ENCODE measurements around the gene PDIA6.
"Not testable (repeated sequence)": the region's sequence is repeated elsewhere in the genome, so short reads cannot be mapped to it uniquely, and the experiment has no call there.

PDIA6 gene

GRCh38 chr2:10813163-10814138 lies 866 bp upstream of the PDIA6 start:
- not testable (repeated sequence) for H2BK15ac ChIP-seq (ENCODE audit: low read depth, poor library complexity, severe bottlenecking); H2BK120ac ChIP-seq (ENCODE audit: low read depth, low read length); H3K27ac ChIP-seq (ENCODE audit: low read length, poor library complexity, severe bottlenecking); H3K14ac ChIP-seq (ENCODE audit: low read length in 2 of 2); H3K79me1 ChIP-seq (replicated peaks; ENCODE audit: low read length, poor library complexity, severe bottlenecking); H2AK5ac ChIP-seq (ENCODE audit: low read length, severe bottlenecking); H3K9me3 ChIP-seq (ENCODE audit: control insufficient read depth, low read length); H3K36me3 ChIP-seq (ENCODE audit: control insufficient read depth in 1 of 2, insufficient read depth in 2 of 2, low read depth in 1 of 2, low read length in 2 of 2); DNase-seq; H2BK5ac ChIP-seq (ENCODE audit: low read depth, low read length, poor library complexity, severe bottlenecking); H4K91ac ChIP-seq (ENCODE audit: low read length); H3K23ac ChIP-seq (ENCODE audit: low read length in 2 of 2)
- H3K4me2 ChIP-seq (ENCODE audit: low read length, poor library complexity, severe bottlenecking), result peak overlapping the region; percentile 67
- peak overlapping the region; percentile 48 for H2AFZ ChIP-seq (ENCODE audit: low read depth, low read length)
- H3K4me3 ChIP-seq (ENCODE audit: insufficient read depth in 1 of 2, low read depth in 1 of 2, low read length in 2 of 2), result peak overlapping the region; percentile 54 to 77
- peak overlapping the region; percentile 19 to 85 for H3K18ac ChIP-seq (ENCODE audit: low read depth in 1 of 2, low read length in 2 of 2)
- H4K8ac ChIP-seq (ENCODE audit: low read length), result peak overlapping the region; percentile 76
- peaks cover 14% of the 10 kb centered on the region for H3K4me1 ChIP-seq (ENCODE audit: control insufficient read depth, insufficient read depth, low read depth, low read length)
- H3K27me3 ChIP-seq (ENCODE audit: control insufficient read depth in 1 of 2, insufficient read depth in 1 of 2, low read length in 2 of 2), result peaks cover 11 to 13% of the 10 kb centered on the region in 2 experiments
- H3K9ac ChIP-seq (ENCODE audit: low read length), result peak overlapping the region; percentile 65
- H2BK12ac ChIP-seq (ENCODE audit: low read length in 2 of 2), result peak overlapping the region in 1 of 2 experiments; percentile 47
- H3K4ac ChIP-seq (ENCODE audit: low read depth in 1 of 2, low read length in 2 of 2), result peak overlapping the region; percentile 35 to 72
- 63% methylated on average over 37 of the region's 37 CpGs for whole genome bisulfite sequencing

GRCh38 chr2:10811517-10811916 lies 1.1 kb downstream of the PDIA6 start:
- no peak overlapping the region for H3K14ac ChIP-seq (ENCODE audit: low read length in 2 of 2)
- peak overlapping the region; percentile 23 for H4K8ac ChIP-seq (ENCODE audit: low read length)
- H3K9ac ChIP-seq (ENCODE audit: low read length), result peak overlapping the region; percentile 91
- peak overlapping the region; percentile 82 for H3K4me2 ChIP-seq (ENCODE audit: low read length, poor library complexity, severe bottlenecking)
- H2BK120ac ChIP-seq (ENCODE audit: low read depth, low read length), result peak overlapping the region; percentile 44
- H3K27me3 ChIP-seq (ENCODE audit: control insufficient read depth in 1 of 2, insufficient read depth in 1 of 2, low read length in 2 of 2), result no peaks in the 10 kb centered on the region
- H3K27ac ChIP-seq (ENCODE audit: low read length, poor library complexity, severe bottlenecking), result peak overlapping the region; percentile 17
- H2AFZ ChIP-seq (ENCODE audit: low read depth, low read length), result no peak overlapping the region
- DNase-seq, result peak; percentile 29
- peak overlapping the region; percentile 37 to 91 for H3K18ac ChIP-seq (ENCODE audit: low read depth in 1 of 2, low read length in 2 of 2)
- H3K4me1 ChIP-seq (ENCODE audit: control insufficient read depth, insufficient read depth, low read depth, low read length), result peaks cover 15% of the 10 kb centered on the region
- H2BK15ac ChIP-seq (ENCODE audit: low read depth, poor library complexity, severe bottlenecking), result no peak overlapping the region
- H3K23ac ChIP-seq (ENCODE audit: low read length in 2 of 2), result no peak overlapping the region
- peak overlapping the region in 1 of 2 experiments; percentile 66 for H2BK12ac ChIP-seq (ENCODE audit: low read length in 2 of 2)
- peak overlapping the region; percentile 65 for H2AK5ac ChIP-seq (ENCODE audit: low read length, severe bottlenecking)
- peak overlapping the region; percentile 83 to 86 for H3K4me3 ChIP-seq (ENCODE audit: insufficient read depth in 1 of 2, low read depth in 1 of 2, low read length in 2 of 2)
- H3K36me3 ChIP-seq (ENCODE audit: control insufficient read depth in 1 of 2, insufficient read depth in 2 of 2, low read depth in 1 of 2, low read length in 2 of 2), result no peaks in the 10 kb centered on the region
- peaks cover 1% of the 10 kb centered on the region for H3K79me1 ChIP-seq (replicated peaks; ENCODE audit: low read length, poor library complexity, severe bottlenecking)
- no peaks in the 10 kb centered on the region for H3K9me3 ChIP-seq (ENCODE audit: control insufficient read depth, low read length)
- peak overlapping the region; percentile 81 to 85 for H3K4ac ChIP-seq (ENCODE audit: low read depth in 1 of 2, low read length in 2 of 2)
- peak overlapping the region; percentile 75 for H4K91ac ChIP-seq (ENCODE audit: low read length)
- no peak overlapping the region for H2BK5ac ChIP-seq (ENCODE audit: low read depth, low read length, poor library complexity, severe bottlenecking)
- 8% methylated on average over 14 of the region's 14 CpGs for WGBS

GRCh38 chr2:10810202-10811161 lies 2.1 kb downstream of the PDIA6 start:
- Histone ChIP-seq H2BK15ac (ENCODE audit: low read depth, poor library complexity, severe bottlenecking) (no peak overlapping the region), H2BK120ac (ENCODE audit: low read depth, low read length) (no peak overlapping the region), H4K91ac (ENCODE audit: low read length) (no peak overlapping the region), H3K27ac (ENCODE audit: low read length, poor library complexity, severe bottlenecking) (peak overlapping the region; percentile 35), H2AFZ (ENCODE audit: low read depth, low read length) (no peak overlapping the region), H3K36me3 (ENCODE audit: control insufficient read depth in 1 of 2, insufficient read depth in 2 of 2, low read depth in 1 of 2, low read length in 2 of 2) (peaks cover 0 to 3% of the 10 kb centered on the region in 2 experiments), H2BK12ac (ENCODE audit: low read length in 2 of 2) (no peak overlapping the region), H3K4me2 (ENCODE audit: low read length, poor library complexity, severe bottlenecking) (peak overlapping the region; percentile 24), H3K23ac (ENCODE audit: low read length in 2 of 2) (no peak overlapping the region), H2AK5ac (ENCODE audit: low read length, severe bottlenecking) (peak overlapping the region; percentile 9), H3K27me3 (ENCODE audit: control insufficient read depth in 1 of 2, insufficient read depth in 1 of 2, low read length in 2 of 2) (no peaks in the 10 kb centered on the region), H3K4ac (ENCODE audit: low read depth in 1 of 2, low read length in 2 of 2) (no peak overlapping the region), H3K14ac (ENCODE audit: low read length in 2 of 2) (no peak overlapping the region), H4K8ac (ENCODE audit: low read length) (no peak overlapping the region), H3K4me3 (ENCODE audit: insufficient read depth in 1 of 2, low read depth in 1 of 2, low read length in 2 of 2) (peak overlapping the region in 1 of 2 experiments; percentile 83), H3K9ac (ENCODE audit: low read length) (peak overlapping the region; percentile 91), H3K9me3 (ENCODE audit: control insufficient read depth, low read length) (no peaks in the 10 kb centered on the region), H3K18ac (ENCODE audit: low read depth in 1 of 2, low read length in 2 of 2) (no peak overlapping the region), H2BK5ac (ENCODE audit: low read depth, low read length, poor library complexity, severe bottlenecking) (no peak overlapping the region), H3K4me1 (ENCODE audit: control insufficient read depth, insufficient read depth, low read depth, low read length) (peaks cover 15% of the 10 kb centered on the region), H3K79me1 (replicated peaks; ENCODE audit: low read length, poor library complexity, severe bottlenecking) (peaks cover 1% of the 10 kb centered on the region)
- DNase-seq, result peak; percentile 59
- 60% methylated on average over 8 of the region's 8 CpGs for WGBS
